GM12892 (cell line): ENCODE results near the gene CLSTN2.

Source experiments
- POLR2A ChIP-seq: IDR thresholded peaks from 2 replicates; pipeline ENCODE4 v1.6.1; 2011; ENCODE audit warnings: low read depth, low read length, control low read depth
- POLR2AphosphoS5 ChIP-seq: IDR thresholded peaks from 2 replicates; pipeline ENCODE4 v1.6.1; 2011; ENCODE audit warnings: low read depth, low read length, control low read depth

DNA sequence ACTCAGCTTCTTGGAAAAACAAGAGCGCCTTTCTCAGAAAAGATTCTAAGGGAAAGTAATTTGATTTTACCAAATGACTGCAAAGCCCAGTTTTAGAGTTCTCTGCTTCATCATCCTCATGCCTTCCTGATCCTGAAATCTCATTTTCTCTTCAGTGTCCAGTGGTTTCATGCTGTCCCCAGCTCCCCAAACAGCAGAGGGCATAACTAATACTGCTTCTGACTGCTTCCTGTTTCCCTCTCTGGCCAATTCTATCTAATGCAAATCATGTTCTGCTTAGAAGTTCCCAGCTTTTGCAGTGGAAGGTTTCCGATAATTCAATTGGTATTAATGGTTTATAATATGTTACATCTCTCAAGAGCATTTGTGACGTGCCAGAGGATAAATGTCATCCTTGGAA, 161.1 kb downstream of the CLSTN2 start:
- no peak for TF ChIP-seq POLR2AphosphoS5
- no peak for TF ChIP-seq POLR2A
